HG03575 (cell line): ENCODE measurements around the gene SH2D7.
"Not testable (repeated sequence)": the region's sequence is repeated elsewhere in the genome, so short reads cannot be mapped to it uniquely, and the experiment has no call there.

ENCODE experiments used
- ATAC-seq: cut with Tn5 transposase; IDR thresholded peaks from one replicate; pipeline ENCODE4 v1.9.1; 2021; ENCODE audit not compliant: unreplicated experiment, insufficient number of reproducible peaks, low FRiP score; ENCODE audit errors: extremely low read depth

The SH2D7 gene

DNA sequence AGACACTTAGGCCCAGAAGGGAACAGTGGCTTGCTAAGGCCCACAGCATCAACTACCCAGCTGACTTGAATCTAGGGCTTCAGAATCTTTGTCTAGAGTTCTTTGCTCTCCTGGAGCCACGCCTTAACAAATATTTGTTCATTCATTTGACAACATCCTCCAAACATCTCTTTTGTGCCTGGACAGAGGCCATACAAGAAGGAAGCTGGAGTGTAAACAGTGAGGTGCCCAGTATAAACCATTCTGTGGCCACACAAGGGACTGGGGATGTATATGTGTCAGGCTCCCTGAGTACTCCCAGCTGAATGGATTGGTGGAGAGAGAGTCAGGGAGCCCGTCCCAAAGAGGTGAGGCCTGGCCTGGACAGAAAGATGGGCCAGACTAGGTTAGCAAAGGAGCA, 35.5 kb downstream of the SH2D7 start:
- ATAC-seq: no peak

DNA sequence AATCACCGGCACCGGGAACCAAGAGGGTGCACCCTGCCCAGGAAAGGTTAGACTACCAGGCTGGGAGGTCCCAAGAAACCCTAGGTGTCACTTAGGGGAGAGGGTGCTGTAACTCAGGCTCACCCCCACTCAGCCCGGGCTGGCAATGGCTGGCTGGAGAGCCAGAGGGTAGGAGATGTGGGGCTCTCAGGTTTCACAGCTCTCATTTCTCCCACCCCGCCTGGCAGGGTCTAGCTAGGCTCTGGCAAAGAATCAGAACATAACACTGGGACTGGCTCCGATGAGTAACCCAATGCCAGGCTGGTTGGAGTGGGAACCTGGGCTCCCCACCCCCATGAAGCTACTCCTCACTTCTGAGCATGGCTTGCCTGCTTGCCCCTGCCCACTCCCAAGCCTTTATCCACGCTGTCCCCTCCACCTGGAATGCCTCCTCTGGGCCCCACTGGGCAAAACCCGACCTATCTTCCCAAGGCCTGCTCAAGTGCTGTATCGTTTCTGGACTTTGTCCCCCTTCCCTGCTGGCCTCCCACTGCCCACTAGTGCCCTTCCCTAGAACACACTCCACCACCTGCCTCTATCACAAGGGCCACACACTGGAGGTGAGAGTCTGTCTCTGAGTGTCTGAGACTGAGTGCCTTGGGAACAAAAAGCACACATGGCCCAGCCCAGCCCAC, 36.9 kb downstream of the SH2D7 start:
- ATAC-seq: no peak

DNA sequence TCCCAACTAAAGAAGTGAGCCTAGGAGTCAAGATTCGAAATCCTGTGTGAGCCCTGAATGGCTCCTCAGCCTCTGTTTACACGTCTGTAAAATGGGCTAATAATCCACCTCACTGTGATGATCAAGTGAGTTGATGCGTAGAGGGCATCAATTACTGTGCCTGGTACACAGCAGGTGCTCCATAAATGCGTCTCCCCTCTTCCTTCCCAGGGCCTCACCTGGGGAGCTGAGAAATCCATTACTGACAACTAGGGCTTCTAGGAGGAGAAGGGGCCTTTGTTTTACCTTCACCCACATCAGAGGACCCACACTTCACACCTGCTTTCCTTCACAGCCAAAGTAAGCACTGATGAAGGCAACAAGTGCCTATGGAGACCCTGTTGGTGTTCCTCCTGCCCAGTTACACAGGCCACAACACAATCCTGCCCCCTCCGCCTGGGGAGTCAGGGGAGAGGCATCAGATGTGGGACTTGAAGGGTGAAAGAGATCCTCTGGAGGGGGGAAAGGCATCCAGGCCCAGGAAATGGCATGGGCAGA, 37.5 kb downstream of the SH2D7 start:
- ATAC-seq: no peak

DNA sequence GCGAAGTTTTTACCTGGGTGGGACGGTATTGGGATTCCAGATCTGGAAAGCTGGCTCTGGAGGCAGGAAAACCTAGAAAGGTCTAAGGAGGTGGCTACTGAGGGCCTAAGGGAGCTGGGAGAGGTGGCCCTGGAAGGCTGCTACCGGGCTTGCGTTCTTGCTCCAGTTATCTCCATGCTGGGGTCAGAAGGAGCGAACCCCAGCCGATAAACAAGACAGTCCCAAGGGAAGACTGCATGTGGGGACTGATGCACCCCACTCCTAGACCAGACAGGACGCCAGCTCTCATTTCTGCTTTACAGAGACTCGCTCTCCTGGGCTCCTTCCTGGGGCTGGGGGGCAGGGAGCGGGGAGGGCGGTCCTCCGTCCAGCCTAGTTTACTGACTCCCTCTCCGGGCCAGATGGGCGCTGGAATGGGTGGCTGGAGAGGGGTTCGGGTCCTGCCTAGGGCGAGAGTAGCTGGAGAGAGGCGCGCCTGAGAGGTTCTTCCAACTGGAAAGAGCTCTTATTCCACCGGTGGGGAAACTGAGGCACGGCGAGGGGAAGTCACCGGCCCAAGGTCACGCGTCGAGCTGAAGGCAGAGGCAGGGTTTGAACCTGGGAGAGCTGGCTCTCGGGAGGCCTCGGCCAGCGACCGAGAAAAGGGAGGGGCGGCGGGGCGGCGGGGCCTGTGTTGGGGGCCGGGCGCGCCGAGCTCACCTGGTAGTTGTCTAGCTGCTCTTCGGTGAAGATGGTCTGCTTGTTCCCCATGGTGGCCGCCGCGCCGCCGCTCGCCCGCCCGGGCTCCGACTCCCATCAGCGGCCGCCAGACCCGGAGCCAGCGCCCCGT, 38.3 kb downstream of the SH2D7 start:
- no peak for ATAC-seq

- ATAC-seq: no peak
Observed at GRCh38 chr15:78131295-78132061, 39.1 kb downstream of the SH2D7 start, which contains the start of gene CIB2. Gene CIB2 (minus strand): TSS chr15:78131445. CDS start chr15:78131215, 230 bp downstream.

DNA sequence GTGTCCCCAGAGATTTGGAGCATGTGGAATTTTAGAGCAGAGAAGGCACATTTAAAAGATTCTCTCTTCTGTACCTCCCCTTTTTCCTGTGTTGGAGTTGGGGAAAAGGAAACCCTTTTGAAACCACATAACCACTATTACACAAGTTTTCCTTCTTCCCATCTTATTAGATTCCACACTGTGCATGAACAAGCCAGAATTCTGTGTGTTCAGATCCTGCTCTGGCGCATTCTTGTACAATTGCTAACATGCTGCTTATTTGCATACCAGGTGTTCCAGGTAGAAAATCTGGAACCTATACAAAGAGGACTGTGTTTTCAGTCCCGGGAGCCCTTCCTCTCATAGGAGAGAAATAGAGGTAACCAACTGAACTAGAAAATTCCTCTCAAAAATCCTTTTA, 41.4 kb downstream of the SH2D7 start:
- ATAC-seq: no peak

DNA sequence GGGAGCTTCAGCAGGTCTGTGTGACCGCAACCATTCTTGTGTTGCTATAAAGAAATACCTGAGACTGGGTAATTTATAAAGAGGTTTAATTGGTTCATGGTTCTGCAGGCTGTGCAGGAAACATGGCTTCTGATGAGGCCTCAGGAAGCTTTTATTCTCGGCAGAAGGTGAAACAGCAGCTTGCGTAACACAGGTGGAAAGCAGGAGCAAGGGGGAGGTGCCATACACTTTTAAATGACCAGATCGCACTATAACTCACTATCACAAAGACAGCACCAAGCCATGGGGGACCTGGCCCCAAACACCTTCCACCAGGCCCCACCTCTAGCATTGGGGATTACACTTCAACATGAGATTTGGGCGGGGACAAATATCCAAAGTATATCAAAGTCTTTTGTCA, 47.2 kb downstream of the SH2D7 start:
- no peak for ATAC-seq

GRCh38 chr15:78140292-78140691, 47.9 kb downstream of the SH2D7 start:
- no peak for ATAC-seq

DNA sequence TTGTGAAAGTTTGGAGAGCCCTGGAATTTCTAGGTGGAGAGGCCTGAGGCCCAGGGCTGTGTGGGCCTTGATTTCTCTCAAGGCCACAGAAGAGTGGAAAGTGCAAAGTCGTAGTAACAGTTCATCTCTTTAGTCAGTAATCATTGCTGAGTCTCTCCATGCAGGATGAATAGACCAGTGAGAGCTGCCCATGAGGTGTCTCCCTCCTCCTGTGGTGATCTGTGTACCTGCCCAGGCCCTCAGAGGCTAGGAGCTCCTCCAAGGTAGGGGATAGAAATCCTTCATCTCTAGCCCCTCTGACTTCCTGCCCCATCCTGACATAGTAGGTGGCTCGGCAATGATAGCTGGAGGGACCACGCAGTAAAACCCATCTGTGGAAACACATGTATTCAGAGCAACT, 50.0 kb downstream of the SH2D7 start:
- no peak for ATAC-seq

- no peak for ATAC-seq
Observed at GRCh38 chr15:78146425-78147154, 54.2 kb downstream of the SH2D7 start.

GRCh38 chr15:78147566-78147965, 55.2 kb downstream of the SH2D7 start:
- ATAC-seq: no peak

GRCh38 chr15:78148392-78149067, 56.2 kb downstream of the SH2D7 start:
- ATAC-seq: no peak

- no peak for ATAC-seq
Observed at GRCh38 chr15:78149068-78149804, 56.9 kb downstream of the SH2D7 start, which contains the start of gene IDH3A. Gene IDH3A (plus strand): TSS chr15:78149362. CDS start chr15:78149404, 42 bp downstream.

DNA sequence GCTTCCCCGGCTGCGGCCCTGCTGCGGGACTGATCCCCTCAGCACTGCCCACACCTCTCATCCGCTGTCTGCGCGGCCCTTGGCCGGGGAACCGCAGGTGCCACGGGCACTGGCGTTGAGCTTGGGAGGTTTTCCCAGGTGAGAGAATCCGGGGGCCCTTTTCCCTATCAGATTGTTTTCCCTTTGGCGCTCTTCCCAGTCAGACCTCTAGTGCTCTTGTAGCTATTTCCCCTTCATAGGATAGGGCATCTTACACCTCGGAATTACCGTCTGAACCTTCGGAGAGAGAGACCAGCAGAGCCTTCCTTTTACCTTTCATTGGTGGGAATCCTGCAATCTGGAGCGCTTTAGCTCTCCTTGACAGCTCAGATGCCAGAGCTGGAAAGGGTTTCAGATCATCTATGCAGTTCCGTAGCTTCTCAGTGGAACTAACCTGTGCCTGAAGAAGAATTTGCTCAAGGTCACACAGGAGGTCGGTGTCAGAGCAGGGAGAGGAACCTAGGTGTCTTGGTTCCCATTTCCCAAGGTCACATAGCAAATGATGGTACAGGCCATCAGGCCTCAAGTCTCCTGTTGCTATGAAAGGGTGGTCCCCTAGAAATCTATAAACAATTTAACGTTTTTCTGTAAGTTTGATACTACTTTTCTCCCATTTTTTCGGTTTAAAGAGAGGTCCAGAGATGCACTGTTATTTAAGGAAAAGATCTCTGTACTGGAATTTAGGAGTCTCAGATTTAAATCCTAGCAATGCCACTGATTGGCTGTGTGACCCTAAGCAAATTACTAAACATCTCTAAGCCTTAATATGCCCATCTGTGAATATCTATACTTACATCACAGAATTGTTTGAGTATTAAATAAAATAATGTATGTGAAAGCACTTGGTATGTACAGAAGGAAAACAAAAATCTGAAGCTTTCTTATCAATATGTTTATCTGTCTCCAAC, 57.7 kb downstream of the SH2D7 start:
- no peak for ATAC-seq

DNA sequence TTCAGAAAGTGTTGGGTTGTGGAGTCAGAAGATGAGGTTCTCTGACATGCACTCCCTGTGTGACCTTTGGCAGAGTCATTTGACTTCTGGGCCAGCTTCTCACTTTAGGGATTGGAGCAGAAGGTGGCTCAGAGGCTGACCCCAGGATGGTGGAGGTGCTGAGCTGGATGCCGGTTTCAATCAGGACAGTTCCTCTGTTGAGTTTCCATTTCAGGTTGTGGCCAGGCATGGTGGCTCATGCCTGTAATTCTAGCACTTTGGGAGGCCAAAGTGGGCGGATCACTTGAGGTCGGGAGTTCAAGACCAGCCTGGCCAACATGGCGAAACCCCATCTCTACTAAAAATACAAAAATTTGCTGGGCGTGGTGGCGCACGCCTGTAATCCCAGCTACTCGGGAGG, 58.7 kb downstream of the SH2D7 start:
- ATAC-seq: not testable (repeated sequence)
